ENCODE data around the gene MED13.

Gene MED13

GRCh38 chr17:62086737-62087136, 21.7 kb upstream of the MED13 start:
- no peak for TF ChIP-seq GABPA (IDR thresholded peaks at IDR 0.05; ENCODE audit: low read depth)
- TF ChIP-seq POLR2AphosphoS5 (IDR thresholded peaks at IDR 0.05; ENCODE audit: low read depth) = no peak
- TF ChIP-seq CTCF (IDR thresholded peaks at IDR 0.05; ENCODE audit: insufficient read depth, low read length) = no peak
- no peak for TF ChIP-seq SPI1 (IDR thresholded peaks at IDR 0.05; ENCODE audit: borderline replicate concordance, low read depth)
- TF ChIP-seq REST (IDR thresholded peaks at IDR 0.05; ENCODE audit: insufficient replicate concordance, low read depth) = no peak
- Histone ChIP-seq H3K27ac (replicated peaks) (no peak overlapping the region), H3K27me3 (ENCODE audit: insufficient read depth, poor library complexity, severe bottlenecking) (no peaks in the 10 kb centered on the region), H3K4me3 (replicated peaks; ENCODE audit: insufficient read depth, low read length) (no peak overlapping the region)
- DNase-seq (ENCODE audit: low read depth in 1 of 2, low spot score in 1 of 2) = no peak

DNA sequence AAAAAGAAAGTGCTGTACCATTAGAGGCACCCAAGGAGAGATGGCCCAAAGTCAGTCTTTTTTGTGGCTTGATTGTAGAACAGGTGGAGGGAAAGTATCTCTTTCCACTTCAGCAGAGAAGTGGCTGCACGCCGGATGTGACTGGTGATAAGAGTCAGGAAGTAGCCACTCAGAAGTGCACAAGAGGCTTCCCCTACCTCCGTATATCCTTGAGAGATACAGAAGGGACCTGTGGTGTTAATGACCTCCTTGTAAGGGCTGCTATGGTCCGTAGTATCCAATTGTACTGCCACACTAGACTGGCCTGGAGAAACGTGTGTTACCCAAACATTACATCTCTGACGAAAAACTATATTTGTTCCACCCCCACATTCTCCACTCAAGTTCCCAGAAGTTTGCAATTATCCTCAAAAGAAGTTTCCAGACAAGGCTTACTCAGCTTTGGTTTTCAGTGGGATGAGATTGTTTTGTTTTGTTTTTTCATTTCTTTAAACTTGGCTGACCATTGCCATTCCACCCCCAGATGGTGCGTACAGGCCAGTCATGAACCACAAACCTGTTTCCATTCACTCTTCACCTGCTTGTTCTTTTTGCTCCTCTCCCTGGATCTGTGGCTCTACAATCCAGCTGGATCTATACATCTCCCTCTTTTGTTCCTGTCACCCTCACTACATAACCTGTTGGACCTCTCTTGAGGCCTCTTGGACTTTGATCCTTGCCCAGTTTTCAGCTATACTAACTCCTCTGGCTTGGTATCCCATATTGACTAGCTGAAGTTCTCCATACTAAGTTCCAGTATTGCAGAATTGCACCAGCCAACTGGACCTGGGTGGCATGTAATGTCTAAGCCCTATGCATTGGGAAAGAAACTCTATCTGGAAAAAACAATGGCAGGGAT, 20.7 kb upstream of the MED13 start:
- no peaks in the 10 kb centered on the region for H3K27me3 ChIP-seq (ENCODE audit: insufficient read depth, poor library complexity, severe bottlenecking)
- H3K4me3 ChIP-seq (replicated peaks; ENCODE audit: insufficient read depth, low read length) = no peak overlapping the region
- DNase-seq (ENCODE audit: low read depth in 1 of 2, low spot score in 1 of 2) = no peak
- TF ChIP-seq REST (IDR thresholded peaks at IDR 0.05; ENCODE audit: insufficient replicate concordance, low read depth) = no peak
- no peak for TF ChIP-seq SPI1 (IDR thresholded peaks at IDR 0.05; ENCODE audit: borderline replicate concordance, low read depth)
- no peak overlapping the region for H3K27ac ChIP-seq (replicated peaks)

- H3K4me3 ChIP-seq (replicated peaks; ENCODE audit: insufficient read depth, low read length) = no peak overlapping the region
- no peak for TF ChIP-seq SPI1 (IDR thresholded peaks at IDR 0.05; ENCODE audit: borderline replicate concordance, low read depth)
- no peak for TF ChIP-seq CTCF (IDR thresholded peaks at IDR 0.05; ENCODE audit: insufficient read depth, low read length)
- TF ChIP-seq REST (IDR thresholded peaks at IDR 0.05; ENCODE audit: insufficient replicate concordance, low read depth) = no peak
- no peak for DNase-seq (ENCODE audit: low read depth in 1 of 2, low spot score in 1 of 2)
Measured at GRCh38 chr17:62084585-62084984, 19.5 kb upstream of the MED13 start.

More at GRCh38 chr17:62084585-62084984, 19.5 kb upstream of the MED13 start:
- Histone ChIP-seq H3K27me3 (ENCODE audit: insufficient read depth, poor library complexity, severe bottlenecking) (no peaks in the 10 kb centered on the region), H3K27ac (replicated peaks) (no peak overlapping the region)

Data from HL-60 (cell line).